ENCODE results near the gene PDX1.

PDX1 gene

DNA sequence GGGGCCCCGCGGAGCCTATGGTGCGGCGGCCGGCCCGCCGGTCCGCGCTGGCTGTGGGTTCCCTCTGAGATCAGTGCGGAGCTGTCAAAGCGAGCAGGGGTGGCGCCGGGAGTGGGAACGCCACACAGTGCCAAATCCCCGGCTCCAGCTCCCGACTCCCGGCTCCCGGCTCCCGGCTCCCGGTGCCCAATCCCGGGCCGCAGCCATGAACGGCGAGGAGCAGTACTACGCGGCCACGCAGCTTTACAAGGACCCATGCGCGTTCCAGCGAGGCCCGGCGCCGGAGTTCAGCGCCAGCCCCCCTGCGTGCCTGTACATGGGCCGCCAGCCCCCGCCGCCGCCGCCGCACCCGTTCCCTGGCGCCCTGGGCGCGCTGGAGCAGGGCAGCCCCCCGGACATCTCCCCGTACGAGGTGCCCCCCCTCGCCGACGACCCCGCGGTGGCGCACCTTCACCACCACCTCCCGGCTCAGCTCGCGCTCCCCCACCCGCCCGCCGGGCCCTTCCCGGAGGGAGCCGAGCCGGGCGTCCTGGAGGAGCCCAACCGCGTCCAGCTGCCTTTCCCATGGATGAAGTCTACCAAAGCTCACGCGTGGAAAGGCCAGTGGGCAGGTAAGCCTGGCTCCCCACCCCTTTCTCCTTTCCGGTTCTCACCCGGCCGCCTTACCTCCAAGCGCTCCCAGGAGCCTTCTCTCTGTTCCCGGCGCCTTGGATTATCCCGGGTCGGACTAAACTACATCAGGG is at the start of gene PDX1:
Gene PDX1, plus strand, starts transcription at position 67 of the 743 bp plus-strand sequence. Its CDS starts 139 bp downstream, at position 206.
- FAIRE-seq (no peak), DNase-seq (ENCODE audit: extremely low spot score, insufficient read length, low read depth) (no peak)

DNA sequence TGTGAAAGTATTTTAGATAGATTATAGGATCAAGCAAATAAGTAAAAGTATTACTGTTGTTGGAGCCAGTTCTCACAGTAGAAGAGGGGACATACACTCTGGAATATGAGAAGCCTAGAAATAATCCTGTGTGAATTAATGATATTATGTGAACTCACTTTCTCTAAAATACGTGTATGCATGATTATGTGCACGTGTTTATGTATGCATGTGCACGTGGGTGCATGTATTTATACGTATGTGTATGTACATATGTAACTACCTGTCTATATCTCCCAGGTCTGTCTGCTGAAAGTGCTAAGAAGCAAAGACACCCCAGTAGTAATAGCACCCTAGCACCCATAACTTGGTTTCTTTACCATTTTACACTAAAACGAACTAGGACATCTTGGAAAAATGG is 41.5 kb upstream of the PDX1 start:
- no peak for FAIRE-seq

DNA sequence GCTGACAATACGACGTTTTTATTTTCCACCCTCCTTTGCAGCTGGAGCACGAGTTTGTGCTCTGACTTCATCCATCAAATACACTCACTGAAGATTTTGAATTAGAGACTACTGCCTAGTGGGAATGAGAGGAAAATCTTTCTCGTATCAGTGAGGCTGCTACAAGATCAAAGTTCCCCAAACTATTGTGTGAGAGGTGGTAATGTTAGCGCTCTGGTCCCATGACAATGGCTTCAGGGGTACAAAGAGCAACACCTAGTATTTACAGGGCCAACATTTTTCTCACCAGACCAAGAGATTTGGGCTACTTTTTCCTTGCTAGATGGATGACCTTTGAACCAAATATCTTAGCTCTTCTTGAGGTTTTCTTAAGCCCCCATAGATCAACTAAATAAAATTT is 30.3 kb upstream of the PDX1 start:
- FAIRE-seq (no peak), DNase-seq (ENCODE audit: extremely low spot score, insufficient read length, low read depth) (no peak)

More for the DNA sequence above, 41.5 kb upstream of the PDX1 start:
- no peak for DNase-seq (ENCODE audit: extremely low spot score, insufficient read length, low read depth)

DNA sequence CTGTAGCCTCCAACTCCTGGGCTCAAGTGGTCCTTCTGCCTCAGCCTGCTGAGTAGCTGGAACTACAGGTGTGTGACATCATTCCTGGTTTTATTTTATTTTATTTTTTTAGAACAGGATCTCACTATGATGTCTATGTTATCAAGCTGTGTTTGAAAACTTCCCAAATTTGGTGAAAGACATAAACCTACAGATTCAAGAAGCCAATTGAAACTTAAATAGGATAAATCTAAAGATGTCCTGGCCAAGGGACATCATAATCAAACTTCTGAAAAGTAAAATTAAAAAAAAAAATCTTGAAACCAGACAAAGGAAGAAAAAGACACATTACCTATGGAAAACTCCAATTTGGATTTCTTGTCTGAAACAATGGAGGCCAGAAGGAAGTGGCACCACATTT is 23.1 kb upstream of the PDX1 start:
- no peak for FAIRE-seq

DNA sequence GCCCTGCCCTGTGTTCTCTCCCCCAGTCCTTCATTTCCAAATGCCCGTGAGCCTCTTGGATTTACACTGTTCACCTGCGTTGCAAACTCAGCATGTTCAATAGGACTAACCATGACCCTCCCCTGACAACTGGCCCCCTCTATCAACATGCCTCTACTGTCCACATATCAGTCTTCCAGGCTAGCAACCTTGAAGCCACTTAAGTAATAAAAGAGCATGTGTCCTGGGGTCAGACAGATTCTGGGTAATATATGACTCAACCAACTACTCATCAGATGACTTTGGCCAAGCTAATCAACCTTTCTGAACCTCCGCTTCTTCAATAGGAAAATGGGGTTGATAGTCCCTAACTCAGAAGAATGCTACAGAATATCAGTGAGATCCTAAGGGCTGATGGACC is 15.1 kb upstream of the PDX1 start:
- DNase-seq (ENCODE audit: extremely low spot score, insufficient read length, low read depth) (no peak), FAIRE-seq (no peak)

More for the DNA sequence above, 23.1 kb upstream of the PDX1 start:
- DNase-seq (ENCODE audit: extremely low spot score, insufficient read length, low read depth): no peak

DNA sequence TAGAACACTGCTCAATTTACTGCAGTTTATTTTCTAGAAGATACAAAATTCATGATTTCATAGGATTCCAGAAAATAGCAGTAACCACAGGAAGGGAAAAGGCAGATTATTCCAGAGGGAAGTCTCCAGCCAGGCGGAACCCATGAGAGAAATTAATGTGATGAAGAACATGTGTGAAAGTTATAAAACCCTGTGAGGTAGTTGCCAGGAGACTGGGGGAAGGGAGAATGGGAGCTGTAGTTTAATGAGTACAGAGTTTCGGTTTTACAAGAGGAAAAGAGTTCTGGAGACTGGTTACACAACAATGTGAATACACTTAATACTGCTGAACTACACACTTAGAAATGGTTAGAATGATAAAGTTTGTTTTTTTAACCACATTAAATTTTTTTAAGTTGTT is 14.2 kb upstream of the PDX1 start:
- DNase-seq (ENCODE audit: extremely low spot score, insufficient read length, low read depth): no peak
- no peak for FAIRE-seq

DNA sequence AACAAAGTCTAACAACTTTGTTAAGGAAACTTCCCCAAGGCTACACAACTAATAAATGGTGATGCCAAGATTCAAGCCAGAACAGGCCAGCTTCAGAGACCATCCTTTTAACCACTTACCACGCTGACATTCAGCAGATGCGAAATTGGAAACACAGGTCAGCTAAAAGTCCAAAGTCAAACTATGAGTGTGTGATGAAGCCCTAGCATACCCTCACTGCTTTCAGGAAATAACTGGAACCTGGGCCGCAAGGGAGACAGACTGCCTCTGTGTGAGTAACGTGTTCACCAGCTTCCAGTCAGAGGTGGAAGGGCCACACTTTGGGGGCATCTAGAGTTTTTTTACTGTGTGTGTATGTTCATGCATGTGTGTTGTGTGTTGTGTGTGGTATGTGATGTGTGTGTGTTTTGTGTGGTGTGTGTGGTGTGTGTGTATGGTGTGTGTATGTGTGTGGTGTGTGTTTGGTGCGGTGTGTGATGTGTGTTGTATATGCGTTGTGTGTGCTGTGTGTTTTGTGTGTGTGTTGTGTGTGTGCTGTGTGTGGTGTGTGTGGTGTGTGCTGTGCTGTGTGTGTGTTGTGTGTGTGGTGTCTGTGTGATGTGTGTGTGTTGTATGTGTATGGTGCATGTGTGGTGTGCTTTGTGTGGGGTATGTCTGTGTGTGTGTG is 12.5 kb upstream of the PDX1 start:
- DNase-seq (ENCODE audit: extremely low spot score, insufficient read length, low read depth): no peak
- FAIRE-seq: no peak

DNA sequence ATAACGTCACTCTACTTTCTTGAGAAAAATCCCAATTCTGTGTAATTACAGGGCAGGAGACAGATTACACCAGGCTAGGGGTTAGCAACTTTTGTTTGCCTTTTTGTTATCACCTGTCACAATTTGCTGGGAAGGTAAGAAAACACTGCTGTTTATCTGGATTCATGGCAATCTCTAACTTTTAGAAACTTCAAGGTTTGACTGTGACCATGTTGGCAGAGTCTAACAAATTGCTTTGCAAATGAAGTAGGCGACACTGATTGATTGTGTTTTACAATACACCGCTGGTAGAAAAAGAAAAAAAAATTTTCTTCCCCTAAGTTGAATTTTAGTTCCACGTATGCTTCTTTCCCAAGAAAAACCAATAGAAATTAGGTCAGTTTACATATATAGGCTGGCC is 10.4 kb upstream of the PDX1 start:
- no peak for DNase-seq (ENCODE audit: extremely low spot score, insufficient read length, low read depth)
- FAIRE-seq: no peak

DNA sequence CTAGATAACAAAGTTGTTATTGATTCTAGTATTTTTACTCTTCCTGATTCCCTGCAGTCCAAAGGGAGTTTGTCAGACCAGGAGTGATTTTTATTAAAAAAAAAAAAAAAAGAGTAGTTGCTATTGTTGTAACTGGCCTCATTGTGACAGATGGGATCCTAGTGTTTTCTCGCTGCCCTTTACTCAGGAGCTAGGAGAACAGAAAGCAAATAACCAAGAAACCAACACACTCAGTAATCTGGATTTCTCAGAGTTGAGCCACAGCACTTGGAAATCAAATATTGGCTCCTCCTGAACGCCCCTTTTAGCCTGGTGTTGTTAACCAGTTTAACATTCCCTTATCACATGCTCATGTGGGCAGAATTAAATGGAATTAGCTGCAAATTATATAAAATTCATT is 8.3 kb upstream of the PDX1 start:
- DNase-seq (ENCODE audit: extremely low spot score, insufficient read length, low read depth) (no peak), FAIRE-seq (no peak)

DNA sequence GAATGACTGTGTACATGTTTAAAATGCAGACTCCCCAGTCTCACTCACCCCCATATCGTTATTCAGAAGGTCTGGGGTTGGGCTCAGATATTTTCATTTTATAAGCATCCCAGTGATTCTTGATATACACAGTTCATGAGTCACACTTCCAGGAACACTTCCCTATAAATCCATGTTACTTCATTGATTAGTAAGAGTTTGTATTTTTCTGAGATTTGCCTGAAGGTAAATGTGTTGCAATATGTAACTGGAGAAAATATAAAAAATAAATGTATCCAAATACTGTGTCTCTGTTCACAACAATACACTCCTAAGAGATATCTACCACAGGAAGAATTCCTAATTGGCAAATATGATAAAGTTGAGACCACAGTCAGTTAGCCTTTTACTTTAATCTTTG is 6.6 kb upstream of the PDX1 start:
- FAIRE-seq (no peak), DNase-seq (ENCODE audit: extremely low spot score, insufficient read length, low read depth) (no peak)

DNA sequence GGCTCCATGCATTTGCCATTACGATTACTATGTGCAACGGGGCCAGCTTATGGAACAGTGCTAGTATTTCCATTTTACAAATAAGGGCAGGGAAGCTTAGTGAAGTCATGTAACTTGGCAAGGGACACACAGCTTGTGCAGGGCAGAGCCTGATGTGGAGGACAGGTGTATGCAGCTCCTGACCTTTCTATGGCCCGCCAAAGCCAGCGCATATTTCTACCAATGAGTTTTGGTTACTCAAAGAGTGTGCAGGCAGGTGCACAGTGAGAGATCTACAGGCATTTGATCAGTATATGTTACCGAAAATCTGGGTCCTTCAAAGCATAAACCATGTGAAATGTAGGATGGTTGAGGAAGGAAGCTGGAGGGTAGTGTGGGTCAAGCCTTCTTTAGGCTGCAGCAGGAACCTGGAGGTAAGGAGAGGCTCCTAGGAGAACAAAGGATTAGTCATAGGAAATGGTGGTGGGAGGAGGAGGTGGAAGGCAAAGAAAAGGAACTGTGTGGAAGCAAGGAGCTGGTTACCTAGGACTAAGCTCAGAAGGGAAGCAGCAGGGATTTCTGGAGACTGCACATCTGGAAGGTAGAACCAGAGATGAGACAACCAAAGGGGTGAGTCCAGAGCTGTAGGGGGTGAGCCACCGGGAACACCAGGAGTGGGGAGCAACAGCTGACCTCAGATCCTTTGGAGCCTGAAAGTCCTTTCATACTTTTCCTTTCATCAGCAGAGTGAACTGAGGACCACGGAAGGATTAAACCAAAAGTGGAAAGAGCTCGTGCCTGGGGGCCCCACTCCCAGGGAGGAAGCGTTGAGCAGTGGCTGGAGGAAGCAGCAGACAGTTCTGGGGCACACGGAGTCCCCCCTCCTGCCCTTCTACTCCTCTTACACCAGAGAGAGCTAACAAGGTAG is 4.2 kb upstream of the PDX1 start:
- DNase-seq (ENCODE audit: extremely low spot score, insufficient read length, low read depth) (no peak), FAIRE-seq (no peak)

DNA sequence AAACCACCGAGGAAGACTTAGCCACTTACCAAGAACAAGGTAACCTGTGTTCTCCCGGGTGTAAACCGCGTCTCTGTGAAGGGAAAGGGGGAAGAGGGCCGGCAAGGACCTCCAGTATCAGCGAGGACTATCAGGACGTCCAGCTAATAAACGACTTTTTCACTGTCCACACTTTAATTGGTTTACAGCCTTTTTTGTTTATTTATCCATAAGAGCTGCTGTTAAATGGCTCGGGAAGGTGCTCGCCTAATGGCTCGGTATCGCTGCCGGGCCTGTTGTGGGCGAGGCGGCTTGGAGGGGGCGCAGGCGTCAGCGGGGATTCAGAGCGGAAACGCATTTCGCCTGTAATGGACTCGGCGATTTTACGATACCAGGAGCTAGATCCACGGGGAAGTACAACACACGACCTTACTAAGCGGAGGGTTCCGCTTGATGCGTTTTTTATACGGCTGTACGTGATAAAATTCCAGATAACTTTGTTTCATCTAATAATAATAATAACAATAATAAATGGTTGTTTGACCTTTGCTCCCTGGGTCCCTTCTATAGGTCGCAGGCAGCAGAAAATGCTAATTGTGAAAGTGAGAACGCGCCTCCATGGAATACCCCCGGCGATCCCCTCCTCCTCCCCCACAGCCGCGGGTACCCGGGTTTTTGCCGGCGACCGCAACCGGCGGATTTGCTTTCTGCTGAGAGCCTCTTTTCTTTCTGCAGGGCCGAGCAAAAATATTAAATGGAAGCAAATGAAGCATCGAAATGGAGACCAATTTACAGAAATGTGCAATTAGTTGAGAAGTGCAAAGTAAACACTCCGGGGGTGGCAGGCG is 2.5 kb upstream of the PDX1 start:
- no peak for DNase-seq (ENCODE audit: extremely low spot score, insufficient read length, low read depth)
- no peak for FAIRE-seq

DNA sequence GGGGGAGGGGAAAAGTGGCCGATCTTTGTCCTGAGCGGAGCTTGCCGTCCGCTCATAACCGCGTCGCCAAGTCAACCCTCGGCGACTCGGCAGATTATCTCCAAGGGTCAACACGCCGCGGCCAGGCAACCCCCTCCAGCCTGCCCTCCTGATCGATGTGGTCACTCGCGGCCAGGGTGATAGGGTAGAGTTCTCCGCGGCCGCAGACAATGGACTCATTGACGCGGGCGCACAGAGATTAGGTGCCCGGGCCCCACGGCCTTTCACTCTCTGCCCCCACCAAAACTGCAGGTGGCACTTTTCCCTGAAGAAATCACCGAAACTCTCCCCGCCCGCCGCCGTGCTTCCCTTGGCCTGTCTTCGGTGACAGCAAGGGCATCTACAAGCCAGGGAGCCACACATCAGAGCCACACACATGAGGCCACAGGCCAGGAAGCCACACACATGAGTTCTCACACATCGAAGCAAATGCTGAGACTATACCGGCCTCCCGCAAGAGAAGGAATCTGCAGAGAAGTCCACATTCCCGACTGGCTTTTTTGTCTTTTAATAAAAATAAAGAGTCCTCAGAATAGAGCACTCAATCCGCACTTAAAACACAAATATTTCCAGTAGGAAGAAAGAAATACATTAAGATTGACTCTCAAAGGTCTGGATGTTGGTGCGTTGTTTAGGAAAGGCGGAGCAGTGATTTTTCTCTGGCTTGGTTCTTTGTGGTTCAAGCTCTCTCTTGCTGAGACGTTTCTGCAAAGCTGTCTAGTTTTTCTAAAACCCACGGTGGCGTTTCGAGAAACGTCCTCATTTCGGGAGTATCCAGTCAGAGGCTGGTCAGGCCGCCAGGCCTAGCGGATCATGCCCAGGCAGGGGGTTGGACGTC is 1.5 kb upstream of the PDX1 start:
- DNase-seq (ENCODE audit: extremely low spot score, insufficient read length, low read depth) (no peak), FAIRE-seq (no peak)

DNA sequence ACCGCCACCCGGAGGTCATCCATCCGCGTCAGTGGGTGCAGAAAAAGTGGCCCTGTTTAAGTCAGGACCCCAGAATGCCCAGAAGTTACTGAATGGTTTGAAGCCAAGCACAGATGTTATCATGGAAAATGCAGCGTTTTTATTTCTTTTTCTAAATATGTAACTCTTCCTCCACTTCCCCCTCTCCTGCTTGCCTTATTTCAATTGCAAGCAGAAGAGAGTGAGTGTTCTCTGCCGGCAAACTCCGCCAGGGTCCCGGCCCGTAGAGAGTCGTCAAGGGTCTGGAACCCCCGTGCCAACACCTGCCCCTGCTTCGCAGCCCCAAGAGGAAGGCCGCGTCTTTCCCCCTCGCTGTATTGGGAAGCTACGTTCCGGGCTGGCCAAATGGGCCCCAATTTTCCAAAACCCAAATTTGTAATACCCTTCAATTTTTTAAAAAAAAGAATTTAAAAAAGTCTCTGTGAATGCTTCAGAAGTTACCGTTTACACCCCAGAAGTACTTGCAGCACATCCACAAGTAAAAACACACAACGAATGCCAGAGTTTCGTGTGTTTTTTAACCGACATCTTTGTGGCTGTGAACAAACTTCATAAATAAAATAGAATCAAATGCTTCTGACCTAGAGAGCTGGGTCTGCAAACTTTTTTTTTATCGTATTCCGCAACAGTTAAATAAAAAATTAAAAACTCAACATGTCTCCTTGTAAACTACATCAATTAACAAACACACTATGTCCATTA is 712 bp upstream of the PDX1 start:
- DNase-seq (ENCODE audit: extremely low spot score, insufficient read length, low read depth) (no peak), FAIRE-seq (no peak)

DNA sequence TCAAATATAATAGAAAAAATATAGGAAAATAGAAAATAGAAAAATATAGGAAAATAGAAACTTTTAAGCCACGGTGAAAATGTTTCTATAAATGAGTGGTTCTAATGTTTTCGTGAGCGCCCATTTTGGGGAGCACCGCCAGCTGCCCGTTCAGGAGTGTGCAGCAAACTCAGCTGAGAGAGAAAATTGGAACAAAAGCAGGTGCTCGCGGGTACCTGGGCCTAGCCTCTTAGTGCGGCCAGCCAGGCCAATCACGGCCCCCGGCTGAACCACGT is 204 bp upstream of the PDX1 start:
- DNase-seq (ENCODE audit: extremely low spot score, insufficient read length, low read depth) (no peak), FAIRE-seq (no peak)

DNA sequence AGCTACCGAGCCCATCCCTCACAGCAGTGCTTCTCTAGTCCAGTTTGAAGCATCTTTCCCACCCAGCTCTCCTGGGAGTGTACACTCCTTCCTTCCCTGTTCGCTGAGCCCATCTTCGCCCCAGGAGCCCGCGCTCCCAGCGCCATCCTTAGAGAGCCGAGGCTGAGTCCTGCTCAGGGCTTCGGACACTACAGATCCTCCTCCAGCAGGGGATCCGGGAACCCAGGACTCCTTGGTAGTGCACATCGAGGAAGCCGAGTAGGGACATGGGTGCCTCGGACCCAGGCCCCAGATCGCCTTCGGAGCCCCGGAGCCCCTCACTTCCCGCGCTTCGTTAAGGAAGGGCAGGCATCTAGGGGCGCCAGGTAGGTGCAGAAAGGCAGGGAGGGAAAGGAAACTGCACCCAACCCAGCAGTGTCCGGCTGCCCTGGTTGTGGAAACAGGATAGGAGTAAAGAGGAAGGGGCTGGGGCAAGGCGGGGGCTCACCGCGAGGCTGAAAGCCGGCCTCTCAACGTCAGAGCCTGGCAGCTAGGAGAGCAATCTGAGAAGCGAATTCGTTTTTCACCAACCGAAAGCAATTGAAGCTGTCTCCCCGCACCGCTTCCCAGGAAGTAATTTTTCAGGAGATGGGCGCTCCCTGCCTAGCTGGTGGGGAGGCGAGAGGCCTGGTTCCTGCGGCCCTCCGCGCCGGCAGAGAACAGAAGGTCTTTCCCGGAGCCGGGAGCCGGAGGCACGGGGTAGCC is 1.0 kb downstream of the PDX1 start:
- FAIRE-seq (no peak), DNase-seq (ENCODE audit: extremely low spot score, insufficient read length, low read depth) (no peak)

DNA sequence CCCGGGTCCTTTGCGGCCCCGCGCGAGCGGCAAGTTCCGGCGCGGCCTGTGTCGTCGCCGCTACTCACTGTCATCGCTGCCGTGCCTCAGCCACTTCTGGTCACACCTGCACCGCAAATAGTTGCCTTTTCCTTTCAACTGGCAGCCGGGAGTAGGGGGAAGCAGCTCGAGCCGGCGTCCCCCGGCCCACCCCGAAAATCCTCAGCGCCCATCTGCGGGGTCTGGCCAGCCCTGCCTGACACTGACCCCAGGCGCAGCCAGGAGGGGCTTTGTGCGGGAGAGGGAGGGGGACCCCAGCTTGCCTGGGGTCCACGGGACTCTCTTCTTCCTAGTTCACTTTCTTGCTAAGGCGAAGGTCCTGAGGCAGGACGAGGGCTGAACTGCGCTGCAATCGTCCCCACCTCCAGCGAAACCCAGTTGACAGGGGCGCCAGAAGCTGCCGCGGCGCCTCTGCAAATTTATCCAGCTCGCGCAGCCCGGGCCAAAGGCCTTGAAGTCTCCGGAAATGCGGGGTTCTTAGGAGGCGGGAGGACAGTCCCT is 1.7 kb downstream of the PDX1 start:
- DNase-seq (ENCODE audit: extremely low spot score, insufficient read length, low read depth) (no peak), FAIRE-seq (no peak)
